Esophagus squamous epithelium (tissue), 4 donors: ENCODE measurements around the gene RAET1E.

Experiments
- POLR2A ChIP-seq, 4 donors: fragments of 450-650 bp; IDR thresholded peaks; one replicate each; pipeline ENCODE4 v1.6.1; 2017; ENCODE audit warnings: antibody characterized with exemption in 4 of 4, mild to moderate bottlenecking in 4 of 4, moderate library complexity in 3 of 4
- TF ChIP-seq, protein P1 (sequence below), 6 experiments: fragments of 450-650 bp in 4 of 6; fragments of 200-600 bp in 2 of 6; sonication (generic) in 2 of 6; IDR thresholded peaks; one replicate each; pipeline ENCODE4 v1.5.1; 2016 to 2019; ENCODE audit warnings: antibody characterized with exemption in 6 of 6, mild to moderate bottlenecking in 4 of 6, moderate library complexity in 4 of 6

DNA sequence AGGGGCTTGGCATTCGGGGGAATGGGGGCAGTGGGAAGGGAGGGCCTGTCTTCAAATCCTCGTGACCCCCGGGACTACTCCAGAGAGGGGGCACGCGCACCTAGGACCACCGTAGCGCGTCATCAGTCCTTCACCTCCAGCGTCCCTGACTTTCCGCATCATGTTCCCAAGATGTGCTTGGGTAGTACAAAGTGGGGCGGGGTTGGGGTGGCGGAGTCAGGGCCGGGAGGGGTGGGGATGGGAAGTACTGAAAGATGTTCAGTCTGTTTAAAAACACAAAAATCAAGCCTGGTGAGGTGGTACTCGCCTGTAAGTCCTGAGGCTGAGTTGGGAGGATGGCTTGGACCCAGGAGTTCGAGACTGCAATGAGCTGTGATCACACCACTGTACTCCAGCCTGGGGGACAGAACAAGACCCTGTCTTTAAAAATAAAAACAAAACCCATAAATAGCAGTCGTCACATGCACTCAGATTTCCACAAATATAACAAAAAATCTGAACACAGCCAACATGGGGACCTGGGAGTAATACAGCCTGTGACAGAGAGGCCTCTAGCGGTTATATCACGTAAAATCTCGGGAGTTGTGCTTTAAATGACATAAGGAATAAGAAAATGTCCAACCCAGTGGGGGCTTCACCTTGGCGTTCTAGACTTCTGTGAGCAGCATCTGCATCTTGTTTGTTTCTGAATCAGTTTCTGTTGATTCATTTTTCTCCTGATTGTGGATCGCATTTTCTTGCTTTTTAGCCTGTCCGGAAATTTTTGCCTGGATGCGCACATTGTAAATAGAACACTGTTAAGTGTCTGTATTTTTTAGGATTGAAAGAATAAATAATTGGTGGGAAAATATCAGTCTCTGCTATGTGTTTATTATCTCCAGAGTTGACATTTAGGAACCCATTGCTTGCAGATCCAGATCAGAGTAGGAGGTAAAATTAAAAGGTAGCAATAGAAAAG, 33.1 kb downstream of the RAET1E start:
- TF ChIP-seq, protein P1, sequence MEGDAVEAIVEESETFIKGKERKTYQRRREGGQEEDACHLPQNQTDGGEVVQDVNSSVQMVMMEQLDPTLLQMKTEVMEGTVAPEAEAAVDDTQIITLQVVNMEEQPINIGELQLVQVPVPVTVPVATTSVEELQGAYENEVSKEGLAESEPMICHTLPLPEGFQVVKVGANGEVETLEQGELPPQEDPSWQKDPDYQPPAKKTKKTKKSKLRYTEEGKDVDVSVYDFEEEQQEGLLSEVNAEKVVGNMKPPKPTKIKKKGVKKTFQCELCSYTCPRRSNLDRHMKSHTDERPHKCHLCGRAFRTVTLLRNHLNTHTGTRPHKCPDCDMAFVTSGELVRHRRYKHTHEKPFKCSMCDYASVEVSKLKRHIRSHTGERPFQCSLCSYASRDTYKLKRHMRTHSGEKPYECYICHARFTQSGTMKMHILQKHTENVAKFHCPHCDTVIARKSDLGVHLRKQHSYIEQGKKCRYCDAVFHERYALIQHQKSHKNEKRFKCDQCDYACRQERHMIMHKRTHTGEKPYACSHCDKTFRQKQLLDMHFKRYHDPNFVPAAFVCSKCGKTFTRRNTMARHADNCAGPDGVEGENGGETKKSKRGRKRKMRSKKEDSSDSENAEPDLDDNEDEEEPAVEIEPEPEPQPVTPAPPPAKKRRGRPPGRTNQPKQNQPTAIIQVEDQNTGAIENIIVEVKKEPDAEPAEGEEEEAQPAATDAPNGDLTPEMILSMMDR (IDR thresholded peaks at IDR 0.05) = peak; percentile 17 to 75 (median 68)
- no peak for TF ChIP-seq POLR2A (IDR thresholded peaks at IDR 0.05)
